MCF 10A (cell line): ENCODE measurements around the gene VAMP3. TPM values are rescaled to one million over a fixed set of nuclear protein-coding genes. Genes with fewer than 3 reads are reported as not detected.

Experiments used
- BruUV-seq: library from RNA; stranded (reverse); fragments of 400-500 nt; replicated peaks from 2 replicates; lab custom pipeline; 2021; lab: Mats Ljungman, UMichigan
- CTCF ChIA-PET: fragments of 300-600 bp; sonication (Branson Sonifier 250); formaldehyde crosslinking; extraction: SDS; loops from one replicate; lab custom pipeline; 2021; ENCODE audit warnings: antibody characterized with exemption, inconsistent platforms; lab: Yijun Ruan, JAX
- POLR2A ChIA-PET: fragments of 300-600, 350-650 bp; sonication (Branson Sonifier 250); formaldehyde crosslinking; extraction: SDS; loops from one replicate; lab custom pipeline; 2020; ENCODE audit warnings: antibody characterized with exemption, inconsistent platforms; lab: Yijun Ruan, JAX
- DNase-seq: peaks from one replicate; pipeline ENCODE4 v3.0.0-alpha.2; 2018; ENCODE audit not compliant: unreplicated experiment
- H3K27ac Mint-ChIP-seq: one replicate; pipeline ENCODE4 v1.8.0; 2022; ENCODE audit warnings: mild to moderate bottlenecking, low read depth, mixed read lengths; ENCODE audit not compliant: unreplicated experiment
- H3K27me3 Mint-ChIP-seq: one replicate; pipeline ENCODE4 v1.8.0; 2022; ENCODE audit warnings: mixed read lengths; ENCODE audit not compliant: insufficient read depth, unreplicated experiment
- H3K36me3 Mint-ChIP-seq: one replicate; pipeline ENCODE4 v1.8.0; 2022; ENCODE audit warnings: mild to moderate bottlenecking, moderate library complexity, mixed read lengths; ENCODE audit not compliant: insufficient read depth, unreplicated experiment
- H3K4me1 Mint-ChIP-seq: one replicate; pipeline ENCODE4 v1.8.0; 2022; ENCODE audit warnings: mixed read lengths; ENCODE audit not compliant: insufficient read depth, unreplicated experiment
- H3K4me3 Mint-ChIP-seq: one replicate; pipeline ENCODE4 v1.8.0; 2022; ENCODE audit warnings: mild to moderate bottlenecking, moderate library complexity, mixed read lengths; ENCODE audit not compliant: unreplicated experiment
- H3K9me3 Mint-ChIP-seq: one replicate; pipeline ENCODE4 v1.8.0; 2022; ENCODE audit warnings: mixed read lengths; ENCODE audit not compliant: unreplicated experiment
- CTCF ChIP-seq: fragments of 200-600 bp; IDR thresholded peaks from one replicate; pipeline ENCODE4 v1.8.0; 2022; ENCODE audit warnings: antibody characterized with exemption, mild to moderate bottlenecking; ENCODE audit not compliant: unreplicated experiment
- intact Hi-C: fragments of 100-400 bp; cut with micrococcal nuclease; formaldehyde crosslinking; loops from 2 replicates; pipeline ENCODE4 v1.14.1; 2022
- total RNA-seq: library from RNA; stranded (reverse); gene quantifications from 2 replicates; pipeline ENCODE4 v1.2.3, GENCODE V29; 2022

VAMP3 gene
- total RNA-seq, 1 experiment from 2014 or later: 58.6 TPM

- DNase-seq: peak; percentile 69
- BruUV-seq: no TSS peak
- peaks cover 7% of the 10 kb centered on the region for H3K4me1 Mint-ChIP-seq
- TF ChIP-seq CTCF: no peak
- no peaks in the 10 kb centered on the region for H3K27me3 Mint-ChIP-seq
- intact Hi-C loops: no loop called here
- peak overlapping the region; percentile 17 for H3K27ac Mint-ChIP-seq
- peak overlapping the region; percentile 47 for H3K4me3 Mint-ChIP-seq
- no peaks in the 10 kb centered on the region for H3K36me3 Mint-ChIP-seq
- ChIA-PET POLR2A (interaction anchor here (0.6 to 1.5 kb wide), 9 partner anchors 8 to 1133 kb away, joined by 3 to 6 read pairs (median 3); partner anchors contain the start of gene ENO1), CTCF (interaction anchor here (0.7 to 11.5 kb wide), 2 partner anchors 73 to 133 kb away, joined by 3 to 646 read pairs; no protein-coding TSS in a partner anchor)
- H3K9me3 Mint-ChIP-seq: no peaks in the 10 kb centered on the region
Measured at GRCh38 chr1:7745783-7746182, 25.3 kb upstream of the VAMP3 start.

GRCh38 chr1:7747605-7748004 is 23.5 kb upstream of the VAMP3 start:
- intact Hi-C loops: no loop called here
- no peaks in the 10 kb centered on the region for H3K36me3 Mint-ChIP-seq
- DNase-seq: no peak
- H3K4me1 Mint-ChIP-seq: peaks cover 7% of the 10 kb centered on the region
- ChIA-PET CTCF (interaction anchor here (0.5 to 11.5 kb wide), 3 partner anchors 75 to 521 kb away, joined by 3 to 646 read pairs (median 4); no protein-coding TSS in a partner anchor), POLR2A (no interaction called here)
- H3K27ac Mint-ChIP-seq: no peak overlapping the region
- no peak overlapping the region for H3K4me3 Mint-ChIP-seq
- no TSS peak for BruUV-seq
- no peak for TF ChIP-seq CTCF
- H3K9me3 Mint-ChIP-seq: no peaks in the 10 kb centered on the region
- H3K27me3 Mint-ChIP-seq: no peaks in the 10 kb centered on the region

GRCh38 chr1:7749126-7749525 is 22.0 kb upstream of the VAMP3 start:
- intact Hi-C loops: no loop called here
- ChIA-PET CTCF (interaction anchor here (0.7 to 11.5 kb wide), 2 partner anchors 40 to 77 kb away, joined by 3 to 646 read pairs; no protein-coding TSS in a partner anchor), POLR2A (interaction anchor here (0.7 to 1.1 kb wide), 2 partner anchors 77 to 198 kb away, joined by 3 read pairs; no protein-coding TSS in a partner anchor)
- TF ChIP-seq CTCF: no peak
- Mint-ChIP-seq H3K27ac (no peak overlapping the region), H3K9me3 (no peaks in the 10 kb centered on the region), H3K4me1 (peaks cover 7% of the 10 kb centered on the region), H3K4me3 (no peak overlapping the region), H3K36me3 (no peaks in the 10 kb centered on the region), H3K27me3 (peaks cover 7% of the 10 kb centered on the region)
- no TSS peak for BruUV-seq
- DNase-seq: no peak

- Mint-ChIP-seq H3K27ac (no peak overlapping the region), H3K36me3 (no peaks in the 10 kb centered on the region), H3K9me3 (no peaks in the 10 kb centered on the region), H3K4me1 (no peaks in the 10 kb centered on the region), H3K4me3 (no peak overlapping the region), H3K27me3 (peaks cover 11% of the 10 kb centered on the region)
- BruUV-seq: no TSS peak
- DNase-seq: no peak
- intact Hi-C loops: no loop called here
- ChIA-PET CTCF (interaction anchor here (0.6 to 11.5 kb wide), 6 partner anchors 11 to 152 kb away, joined by 3 to 646 read pairs (median 10); no protein-coding TSS in a partner anchor), POLR2A (interaction anchor here (2.7 to 2.9 kb wide), 2 partner anchors 82 to 84 kb away, joined by 18 to 23 read pairs; no protein-coding TSS in a partner anchor)
- TF ChIP-seq CTCF: no peak
Measured at GRCh38 chr1:7751174-7751573, 19.9 kb upstream of the VAMP3 start.
